Activated CD8-positive, alpha-beta memory T cell treated with anti-CD3 and anti-CD28 coated beads for 4 hours (primary cell): Measurements from ENCODE around the gene ADAMTSL1.

Source experiments
- DNase-seq, 2 donors: peaks; one replicate each; pipeline ENCODE4 v3.0.0-alpha.2; 2020; ENCODE audit warnings: low read depth in 2 of 2

ADAMTSL1 gene

DNA sequence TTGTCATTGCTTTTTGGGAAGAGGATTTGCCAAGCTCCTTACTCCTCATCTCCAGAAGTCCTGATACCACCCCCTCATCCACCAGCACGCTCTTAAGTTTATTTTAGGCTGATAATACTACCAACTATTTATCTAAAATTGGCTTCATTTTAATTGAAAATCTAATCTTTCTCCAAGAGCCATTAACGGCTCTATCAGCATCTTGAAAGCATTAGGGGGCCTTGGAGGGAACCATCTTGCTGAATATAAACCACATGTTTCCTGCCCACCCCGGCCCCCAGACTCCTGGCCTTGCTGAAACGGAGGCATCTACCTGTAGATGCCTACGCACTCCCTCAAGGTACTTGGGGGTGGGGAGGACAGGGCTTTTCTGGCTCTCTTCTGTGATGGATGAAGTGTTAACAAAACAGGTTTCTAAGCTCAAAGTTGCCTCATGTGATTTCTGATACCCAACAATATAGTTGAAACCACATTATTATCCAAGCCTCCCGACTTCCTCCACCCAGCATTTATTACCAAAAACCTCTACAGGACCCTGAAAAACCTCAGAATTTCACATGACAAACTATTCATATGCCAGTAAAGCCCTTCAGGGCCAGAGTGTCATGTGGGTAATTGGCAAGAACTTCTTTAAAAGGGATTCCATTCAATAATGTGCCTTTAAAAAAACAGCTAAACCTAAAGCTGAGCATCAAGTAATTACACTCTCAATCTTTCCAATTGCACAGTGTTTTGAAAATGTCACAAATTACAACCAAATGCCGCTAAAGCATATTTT, 462.3 kb downstream of the ADAMTSL1 start:
- no peak for DNase-seq

DNA sequence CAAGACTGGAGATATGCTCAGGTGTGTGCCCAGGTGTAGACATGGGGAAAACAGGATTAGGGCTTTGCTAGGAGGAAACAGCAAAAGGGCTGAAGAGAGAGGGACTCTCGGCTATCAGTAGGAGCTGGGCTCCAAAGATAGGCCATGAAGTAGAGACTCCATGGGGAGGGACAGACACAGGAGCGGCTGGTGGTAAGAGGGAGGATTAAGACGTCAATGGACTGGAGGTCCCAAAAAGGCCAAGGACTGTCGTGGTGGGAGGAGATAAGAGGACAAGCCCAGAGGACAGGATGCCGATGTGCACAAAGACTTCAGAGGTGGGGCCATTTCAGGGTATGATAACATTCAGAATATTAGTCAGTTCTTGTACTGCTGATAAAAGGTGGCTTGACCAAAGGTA, 466.0 kb downstream of the ADAMTSL1 start:
- no peak for DNase-seq

DNA sequence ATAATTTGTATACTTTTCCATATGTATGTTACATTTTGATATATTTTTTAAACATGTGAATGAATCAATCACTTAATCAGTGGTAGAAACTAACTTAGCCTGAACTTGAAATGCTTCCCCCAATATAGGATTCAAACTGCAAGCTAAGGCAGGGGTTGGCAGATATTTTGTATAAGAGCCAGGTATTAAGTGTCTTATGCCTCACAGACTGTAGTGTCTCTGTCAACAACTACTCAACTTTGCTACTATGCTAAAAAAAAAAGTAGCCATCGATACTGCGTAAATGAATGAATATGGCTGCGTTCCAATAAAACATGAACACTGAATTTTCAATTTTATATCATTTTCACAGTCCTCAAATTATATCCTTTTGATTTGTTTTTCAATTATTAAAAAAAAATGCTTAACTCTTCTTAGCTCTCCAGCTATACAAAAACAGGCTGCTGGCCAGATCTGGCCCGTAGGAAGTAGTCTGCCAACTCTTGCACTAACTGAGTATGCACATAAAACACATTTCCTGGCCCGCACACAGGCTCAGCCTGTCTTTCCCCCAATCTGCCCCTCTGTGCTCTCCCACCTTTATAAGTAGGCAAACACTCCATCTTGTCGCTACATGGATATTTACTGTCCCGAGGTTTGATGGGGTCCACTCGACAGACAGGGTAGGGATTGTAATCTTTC, 467.2 kb downstream of the ADAMTSL1 start:
- no peak for DNase-seq

DNA sequence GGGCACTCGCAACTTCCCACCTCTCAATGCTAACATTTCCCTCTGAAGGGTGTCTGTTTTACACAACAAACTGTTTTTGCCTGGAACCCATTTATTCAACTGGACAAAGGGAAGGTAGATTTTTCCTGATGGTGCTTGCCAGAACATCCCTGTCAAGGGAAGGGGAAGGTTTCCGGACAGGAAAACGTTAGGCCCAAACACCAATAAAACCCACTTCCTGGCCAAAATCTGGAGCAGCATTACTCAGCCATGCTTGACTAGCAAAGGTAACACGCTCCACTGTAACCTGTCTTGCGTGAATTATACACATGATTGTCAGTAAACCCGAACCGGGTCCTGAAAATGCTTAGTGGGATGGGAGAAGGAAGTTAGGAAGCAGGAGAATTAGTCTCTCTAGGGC, 468.8 kb downstream of the ADAMTSL1 start:
- DNase-seq, result no peak

DNA sequence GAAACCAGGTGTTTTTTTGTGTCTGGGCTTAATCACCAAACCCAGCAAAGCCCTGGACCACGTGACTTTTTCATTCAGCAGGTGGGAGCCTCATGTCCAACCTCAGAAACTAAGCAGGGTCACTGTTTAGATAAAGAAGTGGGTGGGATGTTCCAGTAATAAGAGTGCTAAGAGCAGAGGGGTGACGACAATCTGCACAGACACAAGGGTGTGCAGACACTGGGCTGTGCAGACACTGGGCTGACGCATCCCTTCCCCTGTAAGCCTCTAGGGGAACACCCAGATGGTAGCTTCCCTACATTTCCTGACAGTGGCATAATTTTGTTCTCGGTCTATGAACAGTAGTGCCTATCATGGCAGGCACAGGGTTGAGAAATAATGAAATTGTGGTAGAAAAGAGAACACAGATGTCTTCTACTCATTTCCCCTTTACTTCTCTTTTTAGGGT, 474.0 kb downstream of the ADAMTSL1 start:
- DNase-seq, result no peak

DNA sequence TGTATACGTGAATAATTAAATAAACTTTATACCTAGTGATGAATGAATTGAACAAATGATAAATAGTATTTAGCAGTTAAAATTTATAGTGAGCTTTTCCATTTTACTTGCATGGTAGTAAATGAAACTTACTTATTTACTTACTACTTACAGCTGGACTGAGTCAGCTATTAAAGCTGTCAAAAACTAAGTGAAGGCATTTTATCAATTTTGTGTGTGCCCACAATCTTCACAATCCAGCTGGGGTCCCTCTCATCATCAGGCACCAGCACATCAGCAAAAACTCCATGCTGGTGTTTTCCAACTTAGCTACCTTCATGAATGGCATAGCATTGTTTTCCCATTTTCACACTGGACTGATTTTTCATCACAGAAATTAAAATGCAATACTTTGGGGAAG, 478.0 kb downstream of the ADAMTSL1 start:
- DNase-seq, result no peak

DNA sequence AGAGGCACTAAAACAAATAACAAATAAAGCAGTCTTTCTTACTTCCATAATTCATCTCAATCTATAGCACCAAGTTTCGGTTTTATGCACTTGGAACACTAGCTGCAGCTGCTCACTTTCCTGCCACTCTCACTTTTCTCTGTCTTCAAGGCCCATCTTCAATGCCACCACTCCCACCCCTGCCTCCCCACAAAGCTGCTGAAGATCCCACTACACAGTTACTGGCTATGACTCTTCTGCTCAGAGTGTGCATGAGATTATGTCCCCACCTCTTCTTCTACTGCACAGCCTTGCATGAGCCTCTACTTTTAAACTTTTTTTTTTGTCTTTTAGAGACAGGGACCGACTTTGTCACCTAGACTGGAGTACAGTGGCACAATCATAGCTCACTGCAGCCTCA, 481.7 kb downstream of the ADAMTSL1 start:
- DNase-seq, result no peak
